Measurements from ENCODE around the gene RHOU. TPM values are rescaled to one million over a fixed set of nuclear protein-coding genes. Genes with fewer than 3 reads are reported as not detected.

RHOU gene
- total and polyA plus RNA-seq, 2 of the 13 experiments (the other 11 are each of a cell fraction or from before 2014, with no cell fraction given) = 11.9 to 18.5 TPM

DNA sequence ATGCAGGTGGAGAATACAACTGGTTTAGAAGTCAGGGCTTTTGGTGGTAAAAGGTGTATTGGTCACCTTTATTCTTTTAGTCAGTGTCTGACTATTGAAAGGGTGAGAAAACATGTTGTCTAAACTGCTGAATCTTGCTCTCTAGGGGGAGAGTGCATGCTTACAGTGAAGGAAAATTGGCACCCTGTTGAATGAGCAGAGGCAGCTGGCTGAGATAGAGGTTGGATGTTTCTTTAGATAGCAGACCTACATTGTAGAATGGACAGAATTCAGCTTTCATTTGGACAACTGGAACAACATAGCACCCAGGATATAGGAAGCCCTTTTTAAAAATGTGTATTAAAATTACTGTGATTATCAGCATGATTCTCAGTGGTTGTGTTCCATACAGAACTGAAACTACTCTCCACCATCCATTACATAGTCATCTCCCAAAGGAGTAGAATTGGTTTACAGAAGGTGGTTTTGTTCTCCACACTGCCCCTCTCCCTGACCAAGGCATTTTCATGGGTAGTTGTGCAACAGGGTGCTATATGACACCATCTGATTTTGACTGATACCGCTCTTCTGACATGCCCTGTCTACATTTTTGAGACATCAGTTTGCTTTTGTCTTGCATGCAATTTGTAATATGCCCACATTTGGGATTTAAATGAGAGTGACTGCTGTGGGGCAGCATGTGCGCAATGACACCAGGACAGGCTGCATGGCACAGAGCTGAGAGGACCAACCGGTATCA, 16.2 kb downstream of the RHOU start:
- ChIA-PET CTCF (ENCODE audit: low intra/inter-chr PET ratio, low total read pairs) (no interaction called here), POLR2A (no interaction called here)
- no peak overlapping the region for H3K4me2 ChIP-seq (ENCODE audit: low read depth, low read length)
- intact Hi-C loops (cut with micrococcal nuclease; ENCODE audit: unreplicated experiment) (no loop called here), in situ Hi-C loops (cut with HindIII; ENCODE audit: extremely low pct_ligation_motif_present, low pct_unique_long_range_greater_than_20kb) (no loop called here)
- ATAC-seq (no peak), DNase-seq (ENCODE audit: low spot score) (no peak), FAIRE-seq (no peak)
- H3K79me2 ChIP-seq (ENCODE audit: insufficient read depth, low read length) = no peaks in the 10 kb centered on the region
- no peak overlapping the region for H3K27ac ChIP-seq (ENCODE audit: extremely low read length, insufficient read depth, low read length)
- H2AFZ ChIP-seq (ENCODE audit: low read length) = no peak overlapping the region
- no TSS peak for BruUV-seq (replicated peaks)
- peaks cover 2 to 9% of the 10 kb centered on the region in 2 experiments; a peak in 4 of 5 replicates for H3K27me3 ChIP-seq (ENCODE audit: control insufficient read depth in 1 of 2, insufficient read depth in 2 of 2, low read length in 2 of 2)
- WGBS (ENCODE audit: low lambda C conversion rate) = 61% methylated on average over 3 of the region's 3 CpGs
- TF ChIP-seq RBAK (CRISPR knock-in tag; IDR thresholded peaks at IDR 0.05) = peak; percentile 69; the same call in 1 of the 2 replicates
- 0 out of 2 replicates have a peak, but pooled peaks have one; percentile 26 for TF ChIP-seq CEBPG (CRISPR knock-in tag; IDR thresholded peaks at IDR 0.05)
- peak; percentile 47; the same call in 1 of the 2 replicates for TF ChIP-seq CEBPB (IDR thresholded peaks at IDR 0.05; ENCODE audit: borderline replicate concordance, low read depth, low read length)
- TF ChIP-seq YEATS2 (CRISPR knock-in tag; IDR thresholded peaks at IDR 0.05; ENCODE audit: borderline replicate concordance) = no peak
- TF ChIP-seq, protein P1, sequence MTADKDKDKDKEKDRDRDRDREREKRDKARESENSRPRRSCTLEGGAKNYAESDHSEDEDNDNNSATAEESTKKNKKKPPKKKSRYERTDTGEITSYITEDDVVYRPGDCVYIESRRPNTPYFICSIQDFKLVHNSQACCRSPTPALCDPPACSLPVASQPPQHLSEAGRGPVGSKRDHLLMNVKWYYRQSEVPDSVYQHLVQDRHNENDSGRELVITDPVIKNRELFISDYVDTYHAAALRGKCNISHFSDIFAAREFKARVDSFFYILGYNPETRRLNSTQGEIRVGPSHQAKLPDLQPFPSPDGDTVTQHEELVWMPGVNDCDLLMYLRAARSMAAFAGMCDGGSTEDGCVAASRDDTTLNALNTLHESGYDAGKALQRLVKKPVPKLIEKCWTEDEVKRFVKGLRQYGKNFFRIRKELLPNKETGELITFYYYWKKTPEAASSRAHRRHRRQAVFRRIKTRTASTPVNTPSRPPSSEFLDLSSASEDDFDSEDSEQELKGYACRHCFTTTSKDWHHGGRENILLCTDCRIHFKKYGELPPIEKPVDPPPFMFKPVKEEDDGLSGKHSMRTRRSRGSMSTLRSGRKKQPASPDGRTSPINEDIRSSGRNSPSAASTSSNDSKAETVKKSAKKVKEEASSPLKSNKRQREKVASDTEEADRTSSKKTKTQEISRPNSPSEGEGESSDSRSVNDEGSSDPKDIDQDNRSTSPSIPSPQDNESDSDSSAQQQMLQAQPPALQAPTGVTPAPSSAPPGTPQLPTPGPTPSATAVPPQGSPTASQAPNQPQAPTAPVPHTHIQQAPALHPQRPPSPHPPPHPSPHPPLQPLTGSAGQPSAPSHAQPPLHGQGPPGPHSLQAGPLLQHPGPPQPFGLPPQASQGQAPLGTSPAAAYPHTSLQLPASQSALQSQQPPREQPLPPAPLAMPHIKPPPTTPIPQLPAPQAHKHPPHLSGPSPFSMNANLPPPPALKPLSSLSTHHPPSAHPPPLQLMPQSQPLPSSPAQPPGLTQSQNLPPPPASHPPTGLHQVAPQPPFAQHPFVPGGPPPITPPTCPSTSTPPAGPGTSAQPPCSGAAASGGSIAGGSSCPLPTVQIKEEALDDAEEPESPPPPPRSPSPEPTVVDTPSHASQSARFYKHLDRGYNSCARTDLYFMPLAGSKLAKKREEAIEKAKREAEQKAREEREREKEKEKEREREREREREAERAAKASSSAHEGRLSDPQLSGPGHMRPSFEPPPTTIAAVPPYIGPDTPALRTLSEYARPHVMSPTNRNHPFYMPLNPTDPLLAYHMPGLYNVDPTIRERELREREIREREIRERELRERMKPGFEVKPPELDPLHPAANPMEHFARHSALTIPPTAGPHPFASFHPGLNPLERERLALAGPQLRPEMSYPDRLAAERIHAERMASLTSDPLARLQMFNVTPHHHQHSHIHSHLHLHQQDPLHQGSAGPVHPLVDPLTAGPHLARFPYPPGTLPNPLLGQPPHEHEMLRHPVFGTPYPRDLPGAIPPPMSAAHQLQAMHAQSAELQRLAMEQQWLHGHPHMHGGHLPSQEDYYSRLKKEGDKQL (CRISPR knock-in tag; IDR thresholded peaks at IDR 0.05; ENCODE audit: low read depth) = no peak
- no peak for TF ChIP-seq JDP2 (CRISPR knock-in tag; IDR thresholded peaks at IDR 0.05; ENCODE audit: borderline replicate concordance)
- TF ChIP-seq, protein P2, sequence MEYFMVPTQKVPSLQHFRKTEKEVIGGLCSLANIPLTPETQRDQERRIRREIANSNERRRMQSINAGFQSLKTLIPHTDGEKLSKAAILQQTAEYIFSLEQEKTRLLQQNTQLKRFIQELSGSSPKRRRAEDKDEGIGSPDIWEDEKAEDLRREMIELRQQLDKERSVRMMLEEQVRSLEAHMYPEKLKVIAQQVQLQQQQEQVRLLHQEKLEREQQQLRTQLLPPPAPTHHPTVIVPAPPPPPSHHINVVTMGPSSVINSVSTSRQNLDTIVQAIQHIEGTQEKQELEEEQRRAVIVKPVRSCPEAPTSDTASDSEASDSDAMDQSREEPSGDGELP (IDR thresholded peaks at IDR 0.05; ENCODE audit: borderline replicate concordance, low read depth) = no peak
- H3K36me3 ChIP-seq (replicated peaks in 1 of 2; ENCODE audit: control insufficient read depth in 1 of 2, insufficient read depth in 2 of 2, low read length in 2 of 2) = no peaks in the 10 kb centered on the region
- H3K9me3 ChIP-seq (ENCODE audit: low read length) = no peaks in the 10 kb centered on the region
- no peak overlapping the region for H3K4me3 ChIP-seq (replicated peaks in 1 of 3; ENCODE audit: insufficient read depth in 1 of 3, low read depth in 2 of 3, low read length in 3 of 3)
- no peaks in the 10 kb centered on the region for H4K20me1 ChIP-seq (ENCODE audit: insufficient read depth, low read length)
- no peak overlapping the region for H3K9ac ChIP-seq (ENCODE audit: insufficient read depth, low read depth, low read length)
- H3K4me1 ChIP-seq (ENCODE audit: insufficient read depth, low read length) = peaks cover 16% of the 10 kb centered on the region

Data from HepG2 (cell line).